Measurements from ENCODE around the gene GNG7.
"Not testable (repeated sequence)": the region's sequence is repeated elsewhere in the genome, so short reads cannot be mapped to it uniquely, and the experiment has no call there.

GNG7 gene

DNA sequence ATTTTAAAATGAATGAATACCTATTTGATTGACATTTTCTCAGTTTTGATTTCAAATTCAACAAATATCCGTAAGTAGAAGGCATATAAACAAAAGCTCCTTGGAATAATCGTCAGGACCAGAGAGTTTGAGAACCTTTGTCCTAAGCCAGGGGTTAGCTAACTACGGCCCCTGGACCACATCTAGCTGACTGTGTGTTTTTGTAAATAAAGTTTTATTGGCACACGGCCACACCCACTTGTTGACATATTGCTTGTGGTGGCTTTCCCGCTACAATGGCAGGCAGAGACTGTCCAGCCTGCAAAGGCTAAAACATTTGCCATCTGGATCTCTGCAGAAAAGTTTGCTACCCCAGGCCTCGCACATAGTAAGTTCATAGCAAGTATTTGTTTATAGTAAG is 83.4 kb downstream of the GNG7 start:
- no peak for DNase-seq (ENCODE audit: low read depth)

DNA sequence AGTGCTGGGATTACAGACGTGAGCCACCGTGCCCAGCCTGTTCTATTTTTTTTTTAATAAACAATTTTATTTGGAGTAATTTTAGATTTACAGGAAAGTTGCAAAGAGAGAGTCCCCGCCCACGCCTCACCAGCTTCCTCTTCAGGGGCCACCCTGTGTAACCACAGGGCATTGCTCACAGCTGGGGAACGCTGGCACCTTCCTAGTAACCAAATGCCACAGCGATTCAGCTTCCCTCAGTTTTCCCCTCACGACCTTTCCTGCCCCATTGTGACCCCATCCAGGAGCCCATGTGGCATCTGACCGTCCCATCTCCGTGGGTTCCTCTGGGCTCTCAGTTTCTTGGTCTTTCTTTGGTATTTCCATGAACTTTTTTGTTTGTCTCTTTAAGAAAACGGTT is 83.9 kb downstream of the GNG7 start:
- DNase-seq (ENCODE audit: low read depth): no peak

DNA sequence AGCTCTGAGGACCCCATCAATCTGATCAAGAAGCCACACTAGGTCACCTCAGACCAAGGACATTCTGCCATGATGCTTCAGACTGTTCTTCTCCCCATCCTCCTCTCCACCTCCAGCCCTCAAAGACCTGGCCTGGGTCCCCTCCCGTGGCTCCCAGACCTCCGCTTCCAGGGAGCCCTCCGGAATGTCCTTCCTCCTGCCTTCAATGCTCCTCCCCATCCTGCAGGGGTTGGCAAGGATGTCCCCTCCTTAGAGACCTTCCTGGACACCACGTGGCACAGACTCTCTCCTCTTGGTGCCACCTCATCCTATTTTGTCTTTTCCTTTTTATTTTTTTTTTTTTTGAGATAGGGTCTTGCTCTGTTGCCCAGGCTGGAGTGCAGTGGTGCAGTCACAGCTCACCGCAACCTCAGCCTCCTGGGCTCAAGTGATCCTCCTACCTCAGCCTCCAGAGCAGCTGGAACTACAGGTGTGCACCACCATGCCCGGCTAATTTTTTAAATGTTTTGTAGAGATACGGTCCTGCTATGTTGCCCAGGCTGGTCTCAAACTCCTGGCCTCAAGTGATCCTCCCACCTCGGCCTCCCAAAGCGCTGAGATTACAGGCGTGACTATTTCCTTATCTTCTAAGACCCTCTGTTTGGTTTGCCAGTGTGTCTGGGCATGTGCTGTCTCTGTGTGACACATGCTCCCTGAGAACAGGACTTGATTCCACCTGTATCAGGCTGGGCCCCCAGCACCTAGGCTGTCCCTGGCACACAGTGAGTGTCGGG is 84.9 kb downstream of the GNG7 start:
- no peak for DNase-seq (ENCODE audit: low read depth)

DNA sequence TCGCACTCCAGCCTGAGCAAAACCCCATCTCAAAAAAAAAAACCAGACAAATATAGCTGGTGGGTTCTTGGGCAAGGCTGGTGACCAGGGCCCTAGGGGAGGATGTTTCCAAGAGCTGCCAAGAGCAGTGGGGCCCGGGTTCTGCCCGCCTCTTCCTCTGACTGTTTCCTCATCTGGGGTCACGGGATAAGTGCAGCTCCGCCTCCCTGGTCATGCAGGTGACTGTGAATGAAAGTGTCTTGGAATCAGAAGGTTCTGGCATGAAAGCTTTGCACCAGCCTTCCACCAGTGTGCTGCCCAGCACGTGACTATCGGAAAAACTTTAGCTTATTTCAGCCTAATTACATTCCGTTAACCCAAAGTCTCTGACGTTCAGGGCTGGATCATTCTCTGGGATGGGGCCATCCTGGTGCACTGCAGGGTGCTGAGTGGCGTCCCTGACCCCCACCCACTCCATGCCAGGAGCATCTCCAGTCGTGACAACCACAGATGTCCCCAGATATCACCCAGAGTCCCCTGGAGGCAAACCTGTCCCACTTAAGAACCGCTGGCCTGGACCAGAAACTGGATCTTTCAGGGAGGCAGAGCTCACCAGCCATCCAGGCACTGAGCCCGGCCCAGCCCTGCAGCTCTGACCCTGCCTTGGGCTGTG is 85.6 kb downstream of the GNG7 start:
- no peak for DNase-seq (ENCODE audit: low read depth)

DNA sequence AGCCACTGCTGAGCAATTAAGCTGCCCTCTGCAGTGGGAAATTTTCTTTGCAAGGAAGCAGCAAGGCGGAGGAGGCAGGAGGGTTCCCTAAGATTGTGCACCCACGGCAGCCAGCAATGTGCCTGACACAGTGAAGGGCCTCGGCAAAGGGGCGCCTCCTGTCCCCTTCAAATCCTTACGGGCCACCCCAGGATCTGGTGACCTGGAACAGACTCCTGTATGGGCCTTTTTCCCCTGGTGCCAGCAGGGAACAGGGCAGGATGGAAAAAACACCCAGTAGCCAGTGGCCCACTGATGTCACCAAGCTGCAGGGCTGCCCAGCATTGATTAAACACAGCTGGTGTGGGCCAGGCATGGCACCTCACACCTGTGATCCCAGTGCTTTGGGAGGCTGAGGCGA is 86.7 kb downstream of the GNG7 start:
- DNase-seq (ENCODE audit: low read depth): no peak

DNA sequence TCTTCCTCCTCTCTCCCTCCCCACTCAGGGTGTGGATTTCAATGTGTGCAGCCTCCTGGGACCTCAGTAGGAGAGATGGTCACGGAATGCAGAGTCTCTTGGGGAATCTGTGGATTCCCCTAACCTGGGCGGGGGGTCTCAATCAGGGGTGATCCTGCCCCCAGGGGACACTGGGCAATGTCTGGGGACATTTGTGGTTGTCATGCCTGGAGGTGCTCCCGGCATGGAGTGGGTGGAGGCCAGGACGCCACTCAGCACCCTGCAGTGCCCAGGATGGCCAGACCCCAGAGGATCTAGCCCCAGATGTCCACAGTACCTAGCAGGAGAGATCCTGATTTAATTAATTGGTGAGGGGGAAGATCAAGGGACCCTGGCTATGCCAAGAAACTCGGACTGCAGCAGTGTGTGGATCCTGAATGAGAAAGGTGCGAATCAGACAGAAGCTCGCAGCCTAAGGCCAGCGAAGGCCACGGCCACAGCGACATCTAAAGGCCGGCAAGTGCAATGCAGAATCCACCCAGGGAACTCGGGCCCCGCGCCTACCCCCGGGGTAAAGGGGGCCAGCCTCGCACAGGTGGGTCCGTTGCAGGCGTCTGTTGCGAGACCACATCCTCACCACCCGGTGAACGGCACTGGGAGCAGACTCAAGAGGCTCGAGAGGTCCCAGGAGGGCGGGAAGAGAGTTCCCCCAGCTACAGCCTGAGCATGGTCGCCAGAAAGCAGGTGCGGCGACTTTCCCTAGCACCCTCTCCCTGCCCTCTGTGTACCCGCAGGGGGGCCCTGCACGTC is 88.8 kb downstream of the GNG7 start:
- no peak for DNase-seq (ENCODE audit: low read depth)

DNA sequence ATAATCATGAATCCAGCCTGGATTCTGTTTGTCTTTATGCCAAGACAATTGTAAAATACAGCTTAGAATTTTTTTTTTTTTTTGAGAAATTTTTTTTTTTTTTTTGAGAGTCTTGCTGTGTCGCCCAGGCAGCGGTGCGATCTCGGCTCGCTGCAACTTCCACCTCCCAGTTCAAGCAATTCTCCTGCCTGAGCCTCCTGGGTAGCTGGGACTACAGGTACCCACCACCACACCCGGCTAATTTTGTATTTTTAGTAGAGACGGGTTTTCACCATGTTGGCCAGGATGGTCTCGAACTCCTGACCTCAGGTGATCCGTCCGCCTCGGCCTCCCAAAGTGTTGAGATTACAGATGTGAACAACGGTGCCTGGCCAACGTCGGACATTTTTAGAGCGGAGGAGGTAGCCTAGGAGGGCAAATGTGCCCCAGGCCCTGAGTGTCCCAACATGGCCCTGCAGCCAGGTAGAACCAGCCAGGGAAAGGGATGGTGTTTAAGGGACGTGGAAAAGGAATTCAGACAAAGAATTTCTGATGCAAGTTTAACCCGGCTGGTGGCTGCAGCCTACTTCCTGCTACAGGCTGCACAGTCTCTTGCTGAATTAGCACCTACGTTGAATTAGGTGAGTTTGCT is 89.8 kb downstream of the GNG7 start:
- no peak for DNase-seq (ENCODE audit: low read depth)

DNA sequence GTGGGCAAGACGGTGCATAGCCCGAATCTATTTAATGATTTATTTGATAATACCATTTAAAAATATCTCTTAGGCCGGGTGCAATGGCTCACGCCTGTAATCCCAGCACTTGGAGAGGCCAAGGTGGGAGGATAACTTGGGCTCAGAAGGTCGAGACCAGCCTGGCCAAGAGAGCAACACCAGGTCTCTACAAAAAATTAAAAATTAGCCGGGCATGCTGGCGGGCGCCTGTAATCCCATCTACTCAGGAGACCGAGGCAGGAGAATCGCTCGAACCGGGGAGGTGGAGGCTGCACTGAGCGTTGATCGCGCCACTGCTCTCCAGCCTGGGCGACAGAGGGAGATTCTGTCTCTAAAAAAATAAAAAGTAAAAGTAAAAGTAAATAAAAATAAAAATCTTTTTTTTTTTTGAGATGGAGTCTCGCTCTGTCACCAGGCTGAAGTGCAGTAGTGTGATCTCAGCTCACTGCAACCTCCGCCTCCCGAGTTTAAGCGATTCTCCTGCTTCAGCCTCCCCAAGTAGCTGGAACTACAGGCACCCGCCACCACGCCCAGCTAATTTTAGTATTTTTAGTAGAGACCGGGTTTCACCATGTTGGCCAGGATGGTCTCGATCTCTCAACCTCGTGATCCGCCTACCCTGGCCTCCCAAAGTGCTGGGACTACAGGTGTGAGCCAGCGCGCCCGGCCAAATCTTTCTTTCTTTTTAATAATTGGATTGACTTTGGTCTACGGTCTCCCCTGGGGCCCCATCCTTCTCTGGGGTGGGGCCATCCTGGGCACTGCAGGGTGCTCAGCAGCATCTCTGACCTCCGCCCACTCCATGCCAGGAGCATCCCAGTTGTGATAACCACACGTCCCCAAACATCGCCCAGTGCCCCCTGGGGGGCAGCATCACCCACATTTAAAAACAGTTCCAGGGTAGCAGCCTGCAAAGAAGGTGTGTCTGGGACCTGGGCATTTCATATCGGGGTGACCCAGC is 90.7 kb downstream of the GNG7 start:
- no peak for DNase-seq (ENCODE audit: low read depth)

DNA sequence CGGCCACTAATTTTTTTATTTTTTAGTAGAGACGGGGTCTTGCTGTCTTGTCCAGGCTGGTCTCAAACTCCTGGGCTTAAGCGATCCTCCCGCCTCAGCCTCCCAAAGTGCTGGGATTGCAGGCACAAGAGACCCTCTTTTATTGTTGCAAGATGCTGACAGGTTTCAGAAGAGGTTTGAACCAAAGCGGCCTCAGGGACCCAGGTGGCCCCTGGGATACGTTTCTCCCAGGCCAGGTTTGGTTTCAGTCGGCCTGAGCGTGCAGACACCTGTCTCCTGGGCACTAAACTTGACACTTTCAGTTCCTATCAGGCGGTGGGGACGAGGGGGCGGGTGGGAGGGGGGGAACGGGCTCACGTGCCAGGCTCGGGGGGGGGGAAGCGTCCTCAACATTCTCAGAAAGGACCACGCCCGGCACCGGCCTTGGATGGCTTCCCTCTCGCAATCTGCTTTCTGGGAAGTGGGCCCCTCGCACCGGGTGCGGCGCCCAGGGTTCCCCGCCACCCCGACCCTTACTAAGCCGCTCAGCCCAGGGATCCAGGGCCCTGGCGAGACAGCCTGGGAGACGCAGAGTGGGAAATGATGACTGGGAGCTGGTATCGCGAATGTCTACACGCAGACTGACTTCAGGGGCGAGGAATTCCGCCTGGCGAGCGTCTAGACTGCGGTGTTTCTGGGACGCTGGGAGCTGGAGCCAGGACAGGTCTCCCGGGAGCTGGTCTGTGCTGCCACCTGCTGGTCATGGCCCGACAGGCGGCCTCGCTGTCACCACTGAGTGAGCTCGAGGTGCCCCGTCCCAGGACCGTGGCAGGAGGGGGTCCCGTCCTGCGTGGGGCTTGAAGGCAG is 91.6 kb downstream of the GNG7 start:
- DNase-seq (ENCODE audit: low read depth): peak; percentile 60

DNA sequence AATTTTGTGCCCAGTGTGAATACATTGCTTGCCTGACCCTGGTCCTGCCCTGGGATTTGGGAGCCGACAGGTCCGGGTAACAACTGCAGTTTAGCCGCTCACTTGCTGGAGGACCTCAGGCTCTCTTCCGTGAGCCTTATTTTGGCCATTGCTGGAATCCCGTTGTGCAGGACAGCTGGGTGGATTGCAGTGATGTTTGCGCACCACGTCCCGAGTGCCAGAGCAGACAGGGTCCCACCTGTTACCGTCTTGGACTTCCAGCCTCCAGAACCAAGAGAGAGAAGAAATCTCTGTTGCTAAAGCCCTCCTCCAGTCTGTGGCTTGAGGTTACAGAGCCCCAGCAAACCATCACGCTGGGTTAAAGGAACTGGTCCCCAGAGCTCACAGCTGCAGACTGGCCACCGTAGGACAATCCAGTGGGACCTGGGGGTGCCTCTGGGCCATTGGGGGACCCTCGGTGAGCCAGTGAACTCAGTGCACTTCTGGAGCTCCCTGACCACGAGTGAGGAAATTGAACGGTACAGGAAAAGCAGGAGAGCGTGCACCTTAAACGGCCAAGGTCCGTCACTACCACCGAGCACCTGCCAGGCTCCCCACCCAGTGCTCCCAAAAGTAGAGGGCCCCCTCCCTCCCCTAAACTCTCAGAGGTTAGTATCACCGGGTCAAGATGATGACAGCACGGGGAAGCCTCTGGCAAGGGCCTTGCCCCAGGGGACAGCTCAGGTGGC is 92.9 kb downstream of the GNG7 start:
- no peak for DNase-seq (ENCODE audit: low read depth)

DNA sequence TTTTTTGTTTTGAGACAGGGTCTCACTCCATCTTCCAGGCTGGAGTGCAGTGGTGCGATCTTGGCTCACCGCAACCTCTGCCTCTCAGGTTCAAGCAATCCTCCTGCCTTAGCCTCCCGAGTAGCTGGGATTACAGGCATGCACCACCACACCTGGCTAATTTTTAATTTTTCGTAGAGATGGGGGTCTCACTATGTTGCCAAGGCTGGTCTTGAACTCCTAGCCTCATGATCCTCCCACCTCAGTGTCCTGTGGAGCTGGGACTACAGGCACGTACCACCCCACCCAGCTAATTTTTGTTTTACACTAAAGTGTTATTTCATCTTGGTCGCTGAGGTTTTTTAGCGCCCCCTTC is 93.5 kb downstream of the GNG7 start:
- not testable (repeated sequence) for DNase-seq (ENCODE audit: low read depth)

DNA sequence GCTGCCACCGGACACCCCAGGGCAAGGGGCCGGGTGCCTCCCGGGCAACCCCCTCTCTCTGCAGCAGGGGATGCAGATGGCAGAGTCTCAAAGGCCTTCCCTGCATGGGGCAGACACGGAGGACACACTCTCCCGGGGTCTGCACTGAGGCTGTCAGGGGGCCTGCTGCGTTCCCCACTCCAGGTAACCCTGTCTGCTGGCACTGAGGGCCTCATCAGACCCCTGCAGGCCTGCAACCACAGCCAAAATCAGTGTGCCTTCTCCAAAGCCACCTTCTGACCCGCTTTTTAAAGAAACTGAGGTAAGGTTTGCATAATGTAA is 93.9 kb downstream of the GNG7 start:
- DNase-seq (ENCODE audit: low read depth): no peak

DNA sequence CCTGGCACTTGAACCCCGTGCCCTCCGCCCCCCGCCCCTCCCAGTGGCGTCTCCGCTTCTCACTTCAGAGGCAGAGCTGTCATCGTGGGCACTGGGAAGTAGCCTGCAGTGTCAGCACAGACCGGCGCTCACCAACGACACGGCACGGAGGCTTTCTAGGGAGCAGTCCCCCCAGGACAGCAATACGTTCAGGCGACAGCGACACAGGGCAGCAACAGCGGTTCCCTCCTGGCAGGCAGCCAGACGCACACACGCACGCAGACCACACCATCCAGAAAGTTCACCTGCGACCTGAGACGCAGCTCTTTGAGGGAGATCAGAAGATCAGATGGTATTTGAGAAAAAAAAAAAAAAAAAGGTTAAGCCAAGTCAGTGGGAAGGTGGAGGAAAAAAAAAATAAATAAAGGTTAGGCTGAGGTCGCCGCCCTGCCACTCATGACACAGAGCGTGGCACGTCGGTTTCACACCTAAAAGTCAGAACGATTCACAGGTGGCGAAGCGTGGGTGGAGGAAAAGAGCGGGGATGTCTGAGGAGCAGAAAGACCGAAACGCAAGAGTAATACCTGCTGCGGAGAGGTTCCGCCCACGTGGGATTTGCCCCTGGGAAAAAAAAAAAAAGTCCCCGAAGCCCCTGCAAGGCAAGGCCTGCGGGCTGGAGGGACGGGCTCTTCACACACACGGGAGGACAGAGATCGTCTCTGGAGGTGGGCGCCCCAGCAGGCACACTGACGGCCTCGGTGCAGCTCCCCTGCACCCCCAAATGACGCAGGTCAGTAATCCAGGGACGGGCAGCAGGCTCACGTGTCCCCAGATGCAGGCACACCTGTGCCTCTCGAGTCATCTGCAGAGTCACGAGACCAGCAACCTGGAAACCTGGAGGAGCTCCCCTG is 94.5 kb downstream of the GNG7 start:
- no peak for DNase-seq (ENCODE audit: low read depth)

DNA sequence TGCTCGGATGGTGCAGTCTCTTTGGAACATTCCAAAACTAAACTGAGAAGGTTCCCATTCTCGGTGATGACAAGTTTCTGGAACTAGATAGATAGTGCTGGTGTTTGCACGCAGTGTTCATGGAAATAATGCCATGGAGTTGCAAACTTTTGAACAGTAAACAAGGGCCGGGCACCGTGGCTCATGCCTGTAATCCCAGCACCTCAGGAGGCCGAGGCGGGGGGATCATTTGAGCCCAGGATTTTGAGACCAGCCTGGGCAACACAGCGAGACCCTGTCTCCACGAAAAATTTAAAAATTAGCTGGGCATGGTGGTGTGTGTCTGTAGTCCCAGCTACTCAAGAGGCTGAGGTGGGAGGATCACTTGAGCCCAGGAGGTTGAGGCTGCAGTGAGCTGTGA is 95.7 kb downstream of the GNG7 start:
- DNase-seq (ENCODE audit: low read depth): not testable (repeated sequence)

DNA sequence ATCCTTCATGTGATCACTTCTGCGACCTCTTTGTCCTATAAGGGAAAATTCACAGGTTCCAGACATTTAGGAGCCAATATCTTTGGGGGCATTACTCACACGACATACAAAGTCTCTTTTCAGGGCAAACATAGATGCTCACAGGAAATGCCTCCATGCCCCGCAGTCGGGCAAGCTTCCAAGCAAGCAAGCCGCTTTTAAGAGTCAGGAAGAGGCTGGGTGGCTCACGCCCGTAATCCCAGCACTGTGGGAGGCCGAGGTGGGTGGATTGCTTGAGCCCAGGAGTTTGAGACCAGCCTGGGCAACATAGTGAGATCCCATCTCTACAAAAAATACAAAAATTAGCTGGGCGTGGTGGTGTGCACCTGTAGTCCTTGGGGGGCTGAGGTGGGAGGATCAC is 96.6 kb downstream of the GNG7 start:
- not testable (repeated sequence) for DNase-seq (ENCODE audit: low read depth)

DNA sequence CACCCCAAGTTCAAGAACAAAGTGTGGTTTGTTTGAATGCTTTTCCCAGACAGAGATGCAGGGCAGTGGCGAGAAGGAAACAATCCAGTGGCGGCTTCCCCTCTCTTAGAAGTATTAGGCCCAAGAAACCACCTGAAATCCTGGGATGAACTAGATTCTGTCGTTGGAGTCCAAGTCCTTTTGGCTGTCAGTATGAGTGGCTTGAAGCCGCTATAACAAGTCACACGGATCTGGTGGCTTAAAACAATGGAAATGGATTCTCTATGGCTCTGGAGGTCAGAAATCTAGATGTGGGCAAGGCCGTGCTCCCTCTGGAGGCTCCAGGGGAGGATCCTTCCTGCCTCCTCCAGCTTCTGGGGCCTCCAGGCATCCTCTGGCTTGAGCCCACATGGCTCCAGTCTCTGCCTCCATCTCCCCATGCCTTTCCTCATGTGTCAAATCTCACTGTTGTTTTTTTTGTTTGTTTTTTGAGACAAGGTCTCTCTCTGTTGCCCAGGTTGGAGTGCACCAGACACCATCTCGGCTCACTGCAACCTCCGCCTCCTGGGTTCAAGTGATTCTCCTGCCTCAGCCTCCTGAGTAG is 97.7 kb downstream of the GNG7 start:
- no peak for DNase-seq (ENCODE audit: low read depth)

DNA sequence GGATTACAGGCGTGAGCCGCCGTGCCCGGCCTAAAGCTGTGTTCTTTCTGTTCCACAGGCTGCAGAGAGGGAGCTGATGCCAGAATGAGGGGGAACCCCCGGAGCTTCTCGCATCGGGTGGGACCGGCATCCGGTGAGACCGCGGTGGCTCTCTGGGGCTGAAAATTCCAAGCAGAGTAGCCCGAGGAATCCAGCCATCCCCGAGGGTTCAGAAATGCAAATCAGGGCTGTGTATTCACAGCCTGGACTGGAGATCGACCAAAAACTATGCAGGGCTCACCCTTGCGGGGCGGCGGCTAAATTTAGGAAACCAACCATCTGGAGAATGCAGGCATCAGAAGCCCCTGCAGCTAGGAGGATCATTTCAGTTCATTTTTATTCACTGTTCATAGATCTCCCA is 99.2 kb downstream of the GNG7 start:
- DNase-seq (ENCODE audit: low read depth): no peak

DNA sequence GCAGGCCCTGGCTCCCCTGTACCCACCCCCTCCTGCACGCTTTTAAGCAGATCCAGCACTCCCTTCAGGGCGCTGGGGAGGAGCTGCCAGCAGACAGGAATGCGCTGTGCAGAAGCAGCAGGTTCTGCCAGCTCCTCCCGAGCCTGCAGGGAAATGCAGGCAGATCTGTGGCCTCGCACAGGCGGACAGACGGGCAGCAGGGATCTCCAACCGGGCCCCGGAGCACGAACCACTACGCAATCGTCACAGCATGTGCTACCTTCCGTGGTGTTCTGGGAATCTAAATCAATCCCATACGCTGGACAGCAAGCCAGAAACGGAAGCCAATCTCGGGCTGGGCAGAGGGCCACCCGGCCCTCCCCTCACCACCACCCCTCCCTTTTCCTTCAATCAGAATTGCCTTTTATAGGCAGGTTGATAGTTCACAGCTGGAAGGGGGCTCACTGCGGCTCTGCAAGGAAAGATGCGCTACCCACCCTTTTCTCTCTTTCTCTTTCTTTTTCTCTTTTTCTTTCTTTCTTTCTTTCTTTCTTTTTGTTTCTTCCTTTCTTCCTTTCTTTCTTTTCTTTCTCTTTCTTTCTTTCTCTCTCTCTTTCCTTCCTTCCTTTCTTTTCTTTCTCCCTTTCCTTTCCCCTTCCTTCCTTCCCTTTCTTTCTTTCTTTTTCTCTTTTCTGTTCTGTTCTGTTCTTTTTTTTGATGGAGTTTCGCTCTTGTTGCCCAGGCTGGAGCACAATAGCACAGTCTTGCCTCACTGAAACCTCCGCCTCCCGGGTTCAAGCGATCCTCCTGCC is 99.9 kb downstream of the GNG7 start:
- DNase-seq (ENCODE audit: low read depth): no peak

All from HS-5 (cell line).